GM20431 (cell line): Measurements from ENCODE around the gene PTPRG.

Experiments
- in situ Hi-C: fragments of 300-500 bp; cut with MseI, MboI; formaldehyde crosslinking; loops from one replicate; pipeline ENCODE4 v1.15.0; 2020; ENCODE audit warnings: low sequenced_read_pairs; ENCODE audit not compliant: unreplicated experiment

PTPRG gene

DNA sequence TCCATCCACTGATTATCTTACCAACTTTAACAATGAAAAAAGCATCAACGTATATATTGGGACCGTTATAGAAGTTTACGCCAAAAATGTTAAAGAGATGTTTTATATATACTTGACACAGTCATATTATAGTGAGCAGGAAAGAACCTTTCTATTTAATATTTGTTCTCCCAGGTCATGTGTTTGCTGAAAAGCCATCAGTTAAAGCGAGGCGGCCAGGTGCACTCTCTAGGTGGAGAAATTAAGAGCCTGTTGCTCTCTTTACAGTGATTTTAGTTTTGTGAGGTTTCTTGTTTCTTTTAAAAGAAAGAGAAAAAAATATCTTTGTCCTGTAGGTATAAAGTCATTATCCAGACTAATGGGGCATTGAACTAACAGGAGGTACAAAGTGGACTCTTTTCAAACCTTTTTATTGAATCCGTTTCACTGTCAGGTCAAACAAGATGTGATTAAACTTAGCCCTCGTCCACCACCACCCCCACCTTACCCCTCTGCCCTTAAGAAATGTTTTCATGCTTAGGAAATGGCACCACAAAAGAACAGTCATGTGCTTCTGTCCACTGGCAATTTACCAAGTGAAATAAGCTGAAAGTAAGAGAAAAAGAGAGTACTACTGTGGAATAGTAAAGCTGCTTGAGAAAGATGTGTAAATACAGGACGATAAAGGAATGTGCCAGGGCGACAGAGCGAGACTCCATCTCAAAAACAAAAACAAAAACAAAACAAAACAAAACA lies 279.9 kb downstream of the PTPRG start:
- in situ Hi-C loops: no loop called here

DNA sequence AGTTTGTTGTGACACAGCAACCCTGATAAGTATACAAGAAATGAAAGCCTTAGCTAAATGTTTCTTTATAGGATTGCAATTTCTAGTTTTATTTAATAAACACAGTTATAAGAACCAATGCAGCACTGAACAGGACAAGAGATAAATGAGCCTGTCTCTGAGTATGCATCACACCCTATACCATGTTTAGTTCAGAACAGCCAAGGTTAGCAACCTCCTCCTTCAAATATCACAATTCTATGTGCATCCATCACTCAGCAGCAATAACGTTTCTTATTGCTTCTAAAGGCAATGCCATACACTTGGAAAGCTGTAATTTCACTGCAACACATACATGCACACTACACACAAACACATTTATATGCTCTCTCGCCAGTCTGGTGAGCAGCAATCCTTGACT lies 280.6 kb downstream of the PTPRG start:
- in situ Hi-C loops: no loop called here

DNA sequence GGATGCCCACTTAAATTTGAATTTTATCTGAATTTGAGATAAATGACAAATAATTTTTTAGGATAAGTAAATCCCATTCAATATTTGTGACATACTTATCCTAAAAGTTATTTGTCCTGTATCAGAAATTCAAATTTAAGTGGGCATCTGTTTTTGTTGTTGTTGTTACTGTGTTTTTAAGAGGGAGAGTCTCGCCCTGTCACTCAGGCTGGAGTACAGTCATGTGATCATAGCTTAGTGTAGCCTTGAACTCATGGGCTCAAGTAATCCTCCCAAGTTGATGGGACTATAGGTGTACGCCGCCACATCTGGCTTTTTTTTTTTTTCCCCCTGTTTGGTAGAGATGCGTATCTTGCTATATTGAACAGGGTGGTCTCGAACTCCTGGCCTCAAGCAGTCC lies 283.0 kb downstream of the PTPRG start:
- in situ Hi-C loops: no loop called here

DNA sequence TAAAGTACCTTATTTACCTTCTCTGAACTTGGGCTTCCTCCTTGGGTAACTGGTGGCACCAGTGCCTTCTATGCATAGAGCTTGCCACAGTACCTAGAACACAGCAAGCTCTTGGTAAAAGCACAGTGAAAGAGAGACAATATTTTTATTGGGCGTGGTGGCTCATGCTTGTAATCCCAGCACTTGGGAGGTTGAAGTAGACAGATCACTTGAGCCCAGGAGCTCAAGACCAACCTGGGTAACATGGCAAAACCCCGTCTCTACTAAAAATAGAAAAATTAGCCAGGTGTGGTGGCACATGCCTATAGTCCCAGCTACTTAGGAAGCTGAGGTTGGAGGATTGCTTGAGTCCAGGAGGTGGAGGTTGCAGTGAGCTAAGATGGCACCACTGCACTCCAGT lies 285.1 kb downstream of the PTPRG start:
- in situ Hi-C loops: no loop called here

DNA sequence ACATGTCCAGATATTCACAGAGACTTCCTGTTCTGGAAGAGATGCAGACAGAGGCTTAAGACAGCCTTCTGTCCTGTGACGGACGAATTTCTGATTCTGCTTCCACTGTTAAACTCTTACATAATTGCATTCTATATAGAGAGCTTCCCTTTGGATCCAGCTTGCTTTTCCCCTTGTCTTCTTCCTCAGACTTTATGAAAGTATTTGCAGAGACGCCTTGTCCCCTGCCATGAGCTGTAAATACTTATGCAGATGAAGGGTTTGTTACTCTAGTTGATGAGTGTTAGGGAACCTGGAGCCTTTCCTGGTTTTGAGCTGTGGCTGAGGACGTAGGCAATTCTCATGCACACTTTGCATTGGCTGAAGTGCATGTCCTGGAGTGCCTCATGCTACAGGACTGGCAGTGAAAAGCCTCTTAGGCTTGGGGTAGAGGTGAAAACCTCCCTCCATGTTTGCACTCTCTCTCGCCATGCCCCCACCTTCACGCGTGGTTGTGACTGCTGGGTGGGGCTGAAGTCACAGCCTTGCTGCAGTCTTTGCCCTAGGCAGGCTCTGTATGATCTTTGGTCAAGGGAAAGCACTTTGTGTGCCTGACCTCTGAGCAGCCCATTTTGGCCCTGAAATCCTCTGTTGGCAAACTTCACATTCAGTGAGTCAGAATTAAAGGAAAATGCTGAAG lies 286.6 kb downstream of the PTPRG start:
- in situ Hi-C loops: no loop called here

DNA sequence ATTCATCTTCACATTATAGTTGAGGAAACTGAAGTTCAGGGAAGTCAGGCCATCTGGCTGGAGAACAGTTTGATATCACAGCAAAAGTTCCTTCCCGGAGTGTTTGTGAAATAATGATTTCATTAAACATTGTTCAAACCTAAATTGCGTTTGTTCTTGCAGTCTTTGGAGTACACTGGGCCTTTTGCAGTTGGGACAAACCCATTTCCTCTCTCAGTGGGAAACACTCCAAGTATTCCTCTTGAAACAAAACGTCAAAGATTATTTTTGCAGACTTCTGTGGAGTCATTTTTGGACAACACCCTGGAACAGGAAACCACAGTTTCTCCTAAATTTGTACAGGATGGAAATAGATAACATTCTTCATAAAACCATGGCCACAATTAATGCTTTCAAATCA lies 287.5 kb downstream of the PTPRG start:
- in situ Hi-C loops: no loop called here

DNA sequence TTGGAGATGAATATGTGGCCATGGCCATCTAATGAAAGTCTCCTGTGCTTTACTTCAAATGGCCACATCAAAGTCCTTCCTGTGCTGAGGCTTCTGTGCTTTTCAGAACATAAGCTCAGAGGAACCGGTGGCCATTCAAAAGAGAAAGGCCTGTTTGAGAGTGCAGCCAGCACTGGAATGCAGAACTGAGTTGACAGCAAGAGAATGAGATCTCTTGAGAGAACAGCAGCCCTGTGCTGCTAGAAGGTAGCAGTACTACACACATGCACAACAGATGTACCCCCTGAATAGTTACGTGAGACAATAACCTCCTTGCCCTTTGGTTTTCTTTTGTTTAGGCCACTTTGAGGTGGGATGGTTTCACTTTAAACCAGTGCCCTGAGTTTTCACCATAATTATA lies 292.5 kb downstream of the PTPRG start:
- in situ Hi-C loops: loop anchor here (25.0 kb wide), 1 partner anchor 333 kb away; no protein-coding TSS in a partner anchor

DNA sequence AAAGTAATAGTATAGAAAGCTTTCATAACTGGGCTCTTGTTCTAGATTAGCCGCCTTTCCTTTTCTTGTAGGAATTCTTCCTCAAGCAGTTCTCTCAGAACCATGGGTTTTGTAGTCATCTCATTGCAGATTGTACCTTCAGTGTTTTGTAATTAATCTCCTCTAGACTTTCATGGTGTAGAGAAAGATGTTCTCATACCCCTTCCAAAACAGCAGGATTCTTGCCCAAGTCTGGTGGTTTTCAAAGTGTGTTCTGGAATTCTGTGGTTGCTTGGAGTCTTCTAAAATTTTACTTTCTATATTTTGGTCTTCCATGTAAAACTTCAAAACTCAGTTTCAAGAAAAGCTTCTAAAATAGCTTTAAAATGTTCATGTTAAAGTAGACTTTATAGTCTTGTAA lies 293.8 kb downstream of the PTPRG start:
- in situ Hi-C loops: loop anchor here (25.0 kb wide), 1 partner anchor 332 kb away; no protein-coding TSS in a partner anchor

DNA sequence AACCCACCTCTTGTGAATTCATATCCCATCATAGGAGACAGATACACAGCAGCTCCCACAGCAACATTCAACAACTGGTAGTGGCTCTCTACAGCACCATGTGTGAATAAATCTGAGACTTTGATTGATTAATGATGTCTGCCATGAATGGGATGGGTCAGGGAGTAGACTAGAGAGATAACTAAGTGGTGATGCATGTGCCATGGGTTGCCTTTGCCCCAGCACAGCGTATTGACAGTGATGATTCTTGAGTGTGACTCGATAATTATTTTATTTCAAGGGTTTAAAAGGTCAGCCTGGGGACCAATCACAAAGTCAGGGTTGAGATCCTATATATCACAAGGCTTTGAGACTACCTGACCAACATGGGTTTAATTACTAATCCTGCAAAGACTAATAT lies 295.9 kb downstream of the PTPRG start:
- in situ Hi-C loops: loop anchor here (25.0 kb wide), 1 partner anchor 330 kb away; no protein-coding TSS in a partner anchor

DNA sequence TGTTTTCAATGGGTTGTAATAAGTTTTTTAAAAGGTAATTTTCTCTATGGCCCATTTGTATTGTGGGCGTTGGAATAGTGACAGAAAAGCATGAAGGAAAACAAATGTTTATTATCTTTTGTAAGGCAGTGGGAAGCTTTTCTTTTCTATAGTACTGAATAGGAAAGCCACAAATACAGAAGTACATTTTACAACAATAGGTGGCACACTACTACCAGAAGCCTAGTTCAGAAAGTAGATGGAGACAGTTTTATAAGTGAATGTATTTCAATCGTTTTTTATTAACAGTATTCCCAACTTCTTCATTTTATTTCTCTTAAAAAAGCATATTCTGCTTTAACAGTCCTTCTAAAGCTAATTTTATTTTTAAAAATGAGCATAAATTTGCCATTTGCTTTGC lies 296.7 kb downstream of the PTPRG start:
- in situ Hi-C loops: loop anchor here (25.0 kb wide), 1 partner anchor 329 kb away; no protein-coding TSS in a partner anchor

DNA sequence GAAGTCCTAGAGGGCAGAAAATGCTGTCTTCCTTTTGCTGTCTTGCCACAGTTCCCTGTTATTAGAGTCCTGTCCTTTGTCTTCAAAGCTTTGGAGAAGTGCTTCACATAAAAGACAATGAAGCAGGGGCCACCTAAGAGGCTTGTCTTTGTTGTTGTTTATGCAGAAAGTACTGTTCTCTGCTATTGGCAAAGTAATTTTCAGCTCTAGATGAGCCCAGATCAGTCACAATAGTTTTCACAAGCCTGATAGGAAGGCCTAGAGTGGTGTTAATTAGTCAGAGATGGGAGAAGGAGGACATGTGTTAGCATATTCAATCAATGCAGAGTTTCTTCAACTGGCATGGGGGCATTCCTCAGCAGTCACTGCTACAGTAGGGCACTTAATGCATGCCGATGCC lies 300.0 kb downstream of the PTPRG start:
- in situ Hi-C loops: loop anchor here (25.0 kb wide), 1 partner anchor 326 kb away; no protein-coding TSS in a partner anchor

DNA sequence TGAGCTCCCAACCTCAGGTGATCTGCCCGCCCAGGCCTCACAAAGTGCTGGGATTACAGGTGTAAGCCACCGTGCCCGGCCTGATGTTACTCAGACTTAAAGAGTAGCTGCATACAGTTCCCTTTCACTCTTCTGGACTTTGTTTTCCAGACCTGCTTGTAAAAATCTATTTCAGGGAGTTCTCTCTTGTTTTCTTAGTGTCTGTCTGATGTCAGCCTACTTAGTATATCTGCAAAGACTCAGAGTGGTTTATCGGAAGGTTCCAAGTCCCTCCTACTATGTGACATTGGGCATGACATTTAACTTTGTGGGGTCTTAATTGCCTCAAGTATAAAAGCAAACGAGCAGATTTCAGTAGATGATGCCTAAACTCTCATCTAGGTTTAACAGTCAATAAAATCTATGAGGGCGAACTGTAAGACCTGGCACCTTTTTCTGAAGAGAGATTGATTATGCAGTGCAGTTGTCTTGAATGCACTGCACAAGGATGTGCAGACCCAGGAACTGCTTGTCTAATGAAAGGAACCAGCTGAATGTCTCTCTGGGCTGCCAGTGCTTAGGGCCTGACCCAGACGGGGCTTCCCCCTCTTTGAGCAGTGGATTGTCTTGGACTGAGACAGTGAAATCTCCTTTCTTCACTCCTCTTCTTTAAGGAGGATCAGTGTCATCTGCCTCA lies 301.4 kb downstream of the PTPRG start:
- in situ Hi-C loops: loop anchor here (25.0 kb wide), 1 partner anchor 325 kb away; no protein-coding TSS in a partner anchor

DNA sequence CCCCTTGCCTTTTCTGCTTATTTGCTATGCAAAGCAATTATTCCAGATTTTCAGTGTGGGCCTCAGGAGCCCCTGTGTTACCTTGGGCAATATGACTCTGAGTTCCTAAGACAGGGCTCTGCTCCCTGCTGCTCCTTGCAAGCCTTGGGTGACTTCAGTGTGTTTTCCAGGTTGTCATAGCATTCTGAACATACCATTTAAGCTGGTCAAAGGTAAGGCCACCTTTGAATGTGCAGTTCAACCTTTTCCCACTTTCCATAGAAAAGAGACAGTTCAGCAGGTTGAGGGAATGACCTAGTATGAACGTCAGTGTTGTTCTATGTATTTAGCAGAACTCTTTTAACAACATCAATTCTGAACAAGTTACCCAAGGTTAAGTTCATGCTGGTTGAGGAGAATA lies 302.2 kb downstream of the PTPRG start:
- in situ Hi-C loops: loop anchor here (25.0 kb wide), 1 partner anchor 324 kb away; no protein-coding TSS in a partner anchor

DNA sequence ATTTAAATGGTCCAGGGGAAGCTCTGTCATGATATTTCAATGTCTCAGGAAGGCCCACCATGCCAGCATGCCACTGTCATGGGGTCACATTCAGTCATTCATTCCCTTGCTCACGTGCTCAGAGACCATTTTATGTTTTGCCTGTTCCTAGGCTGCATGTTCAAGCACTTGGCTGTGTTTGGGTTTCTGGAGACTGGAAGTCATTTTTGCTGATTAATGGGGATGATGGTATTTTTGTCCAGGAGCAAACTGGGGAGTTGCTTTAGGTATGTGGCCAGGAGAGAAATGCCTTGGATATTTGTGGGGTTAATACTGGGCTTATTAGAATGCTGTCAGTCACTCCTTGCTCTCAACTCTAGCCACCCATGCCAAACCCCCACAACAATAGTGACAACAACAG lies 303.5 kb downstream of the PTPRG start:
- in situ Hi-C loops: loop anchor here (25.0 kb wide), 1 partner anchor 322 kb away; no protein-coding TSS in a partner anchor

DNA sequence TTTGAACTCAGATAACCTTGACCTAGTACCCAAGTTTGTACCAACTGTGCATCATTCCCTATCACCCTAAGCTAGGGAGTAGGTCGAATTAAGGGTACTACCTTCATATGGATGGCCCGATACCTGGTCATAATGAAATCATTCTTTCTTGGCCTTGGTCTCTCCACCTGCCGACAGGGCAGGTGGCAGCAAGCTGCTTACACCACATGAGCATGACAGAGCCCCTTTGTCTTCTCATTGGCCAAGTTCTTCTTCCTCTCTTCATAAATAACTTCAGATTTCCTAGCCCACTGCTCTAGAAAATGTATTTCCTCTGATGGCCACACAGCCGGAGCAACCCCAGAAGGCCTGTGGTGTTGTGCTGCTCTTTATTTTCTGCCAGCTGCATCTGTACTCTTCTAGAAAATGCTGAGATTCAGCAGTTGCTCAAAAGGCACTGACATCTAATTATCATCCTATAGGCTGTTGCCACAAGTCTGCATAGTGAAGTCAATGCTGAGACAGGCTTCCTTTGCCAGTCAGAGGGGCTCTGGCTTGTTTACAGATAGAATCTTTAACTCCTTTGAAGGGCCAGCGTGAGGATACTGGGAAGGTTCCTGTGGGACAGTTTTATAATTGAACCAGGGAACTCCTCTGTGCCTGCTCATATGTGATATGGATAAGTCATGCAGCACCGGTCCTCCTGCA lies 304.2 kb downstream of the PTPRG start:
- in situ Hi-C loops: loop anchor here (25.0 kb wide), 1 partner anchor 322 kb away; no protein-coding TSS in a partner anchor

DNA sequence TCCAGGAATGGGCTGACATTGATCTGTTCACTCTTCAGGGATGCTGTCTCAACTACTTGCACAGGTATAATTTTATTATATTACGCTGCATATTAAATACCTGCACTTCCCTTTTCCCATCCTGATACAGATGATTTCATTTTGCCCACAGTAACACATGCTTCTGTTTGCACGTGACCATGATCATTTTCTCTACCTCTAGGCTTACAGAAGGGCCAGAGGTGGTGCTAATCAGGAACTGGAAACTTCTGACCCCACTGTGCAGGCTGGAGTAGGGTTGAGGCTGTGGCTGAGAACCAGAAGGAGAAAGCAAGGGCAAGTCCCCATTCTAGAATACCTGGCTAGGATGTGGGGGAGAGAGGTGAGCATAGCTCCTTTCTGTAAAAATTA lies 304.8 kb downstream of the PTPRG start:
- in situ Hi-C loops: loop anchor here (25.0 kb wide), 1 partner anchor 321 kb away; no protein-coding TSS in a partner anchor

DNA sequence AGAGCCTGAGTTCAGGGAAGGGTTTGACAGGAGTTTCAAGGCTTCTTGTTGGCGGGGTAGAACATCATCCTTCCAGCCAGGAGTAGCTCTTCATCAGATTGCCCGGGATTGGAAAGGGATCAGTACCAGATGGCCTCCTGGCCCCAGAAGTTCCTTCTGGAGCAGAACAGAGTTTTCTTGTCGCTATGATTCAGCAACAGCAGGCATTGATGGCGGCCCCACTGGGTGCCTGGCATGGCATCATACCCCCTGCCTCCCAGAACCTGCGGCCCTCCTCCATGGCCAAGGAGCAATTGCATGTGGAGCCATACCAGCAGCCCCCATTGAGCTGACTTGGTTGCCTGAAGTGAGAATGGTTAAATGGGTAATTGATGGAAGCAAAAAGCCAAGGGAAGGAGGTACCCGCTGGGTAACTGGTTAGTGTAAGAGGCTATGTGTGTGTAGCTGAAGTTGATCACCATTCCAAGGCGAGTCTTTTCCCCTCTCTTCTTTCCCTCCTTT lies 305.6 kb downstream of the PTPRG start:
- in situ Hi-C loops: loop anchor here (25.0 kb wide), 1 partner anchor 320 kb away; no protein-coding TSS in a partner anchor

DNA sequence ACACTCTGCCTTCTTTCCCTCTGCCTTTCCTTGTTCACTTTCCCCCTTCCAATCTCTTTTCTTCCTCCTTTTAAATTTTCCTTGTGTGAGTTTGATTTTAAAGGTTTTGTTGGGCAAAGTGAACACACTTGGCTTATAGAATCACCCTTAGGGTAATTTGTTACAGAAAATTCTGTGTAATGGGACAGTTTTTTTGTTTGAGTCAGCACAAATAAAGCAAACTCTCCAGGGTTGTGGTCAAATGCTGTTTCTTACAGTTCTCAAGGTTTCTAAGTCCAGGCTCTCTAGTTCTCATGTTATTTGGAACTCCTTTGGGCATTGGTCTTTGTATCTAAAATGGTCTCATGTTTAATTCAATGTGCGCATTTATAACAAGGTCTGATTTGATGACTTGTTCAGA lies 307.1 kb downstream of the PTPRG start:
- in situ Hi-C loops: loop anchor here (25.0 kb wide), 1 partner anchor 319 kb away; no protein-coding TSS in a partner anchor

DNA sequence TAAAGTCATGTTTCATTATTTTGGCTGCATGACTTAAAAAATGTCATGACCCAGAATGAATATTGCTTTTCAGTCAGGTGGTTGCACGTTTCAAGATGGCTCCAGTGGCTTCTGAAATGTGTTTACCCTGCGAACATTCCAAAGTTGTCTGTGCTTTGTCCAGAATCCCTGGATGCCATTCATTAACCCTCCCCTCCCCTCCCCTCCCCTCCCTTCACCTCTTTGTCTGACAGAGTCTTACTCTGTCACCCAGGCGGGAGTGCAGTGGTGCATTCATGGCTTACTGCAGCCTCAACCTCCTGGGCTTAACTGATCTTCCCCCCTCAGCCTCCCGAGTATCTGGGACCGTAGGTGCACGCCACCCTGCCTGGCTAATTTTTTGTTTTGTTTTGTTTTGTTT lies 308.0 kb downstream of the PTPRG start:
- in situ Hi-C loops: loop anchor here (25.0 kb wide), 1 partner anchor 318 kb away; no protein-coding TSS in a partner anchor

DNA sequence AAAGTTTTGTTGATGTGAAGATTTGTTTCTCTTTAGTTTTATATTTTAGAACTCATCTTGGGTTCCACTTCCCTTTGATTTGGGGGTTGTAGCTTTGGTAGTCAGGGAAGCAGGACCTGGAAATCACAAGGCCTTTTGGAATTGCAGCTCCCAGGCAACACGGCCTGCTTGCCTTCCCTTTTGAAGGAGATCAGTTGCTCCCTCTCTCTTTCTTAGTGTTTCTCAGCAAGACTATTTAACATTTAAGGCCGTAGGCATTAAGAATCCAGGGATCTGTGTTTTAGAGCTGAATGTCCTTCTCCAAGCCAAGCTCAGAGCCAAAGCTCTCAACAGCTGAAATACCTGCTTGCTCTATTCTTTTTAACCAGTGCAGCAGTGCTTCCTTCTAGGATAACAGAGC lies 310.3 kb downstream of the PTPRG start:
- in situ Hi-C loops: loop anchor here (25.0 kb wide), 1 partner anchor 316 kb away; no protein-coding TSS in a partner anchor
